Thyroid gland (tissue), 4 donors: Measurements from ENCODE around the gene SORCS2.

Source experiments
- CTCF ChIP-seq, 6 experiments: fragments of 200-600 bp in 3 of 6; fragments of 450-650 bp in 3 of 6; sonication (generic) in 3 of 6; IDR thresholded peaks; one replicate each; pipeline ENCODE4 v1.5.1; 2016 to 2019; ENCODE audit warnings: antibody characterized with exemption in 6 of 6, mild to moderate bottlenecking in 2 of 6, inconsistent platforms in 1 of 6, moderate library complexity in 1 of 6
- POLR2A ChIP-seq, 2 donors: fragments of 450-650 bp; IDR thresholded peaks; one replicate each; pipeline ENCODE4 v1.6.1; 2017; ENCODE audit warnings: antibody characterized with exemption in 2 of 2, mild to moderate bottlenecking in 2 of 2, moderate library complexity in 1 of 2

GRCh38 chr4:7530932-7531639 is 338.7 kb downstream of the SORCS2 start:
- TF ChIP-seq CTCF (IDR thresholded peaks at IDR 0.05): no peak
- TF ChIP-seq POLR2A (IDR thresholded peaks at IDR 0.05): no peak
